ENCODE results near the gene CAB39L. TPM values are rescaled to one million over a fixed set of nuclear protein-coding genes. Genes with fewer than 3 reads are reported as not detected.

Gene CAB39L
- total and polyA plus RNA-seq, 4 donors: 1.8 to 5.1 (median 2.1) TPM

- Histone ChIP-seq H3K36me3 (ENCODE audit: control insufficient read depth in 4 of 4, insufficient read depth in 3 of 4, low read depth in 1 of 4, low read length in 3 of 4) (peaks cover 0 to 3% (median 2%) of the 10 kb centered on the region in 4 donors), H3K27ac (ENCODE audit: low read depth in 1 of 2, low read length in 2 of 2) (no peak overlapping the region), H3K4me1 (ENCODE audit: control insufficient read depth in 4 of 4, insufficient read depth in 4 of 4, low read length in 3 of 4) (no peaks in the 10 kb centered on the region), H3K27me3 (ENCODE audit: control insufficient read depth in 4 of 4, insufficient read depth in 4 of 4, low read length in 3 of 4) (no peaks in the 10 kb centered on the region), H3K9me3 (ENCODE audit: control insufficient read depth in 4 of 4, low read length in 3 of 4) (no peaks in the 10 kb centered on the region), H3K4me3 (ENCODE audit: low read depth in 1 of 3, low read length in 3 of 3) (no peak overlapping the region), H3K9ac (ENCODE audit: low read depth in 1 of 2, low read length in 2 of 2) (no peak overlapping the region)
- DNase-seq (ENCODE audit: low spot score): no peak
- no peak for TF ChIP-seq RAD21 (IDR thresholded peaks at IDR 0.05)
- TF ChIP-seq EGR1 (IDR thresholded peaks at IDR 0.05; ENCODE audit: low read depth in 2 of 2): no peak
- no peak for TF ChIP-seq HNF4A (conservative IDR thresholded peaks at IDR 0.05)
- TF ChIP-seq ZBTB33 (IDR thresholded peaks at IDR 0.05): no peak
- TF ChIP-seq HNF4G (IDR thresholded peaks at IDR 0.05): no peak
- TF ChIP-seq YY1 (IDR thresholded peaks at IDR 0.05): no peak
- TF ChIP-seq MAX (IDR thresholded peaks at IDR 0.05): no peak
- no peak for TF ChIP-seq CTCF (IDR thresholded peaks at IDR 0.05; ENCODE audit: low read depth, low read length, missing input control)
- no peak for TF ChIP-seq ATF3 (IDR thresholded peaks at IDR 0.05)
- no peak for TF ChIP-seq FOXA1 (IDR thresholded peaks at IDR 0.05)
- no peak for TF ChIP-seq TAF1 (conservative IDR thresholded peaks at IDR 0.05)
- 94% methylated on average over 2 of the region's 2 CpGs for WGBS
Observed at GRCh38 chr13:49428041-49428763, 15.7 kb downstream of the CAB39L start.

- DNase-seq (ENCODE audit: low spot score): no peak
- H3K36me3 ChIP-seq (ENCODE audit: control insufficient read depth in 4 of 4, insufficient read depth in 3 of 4, low read depth in 1 of 4, low read length in 3 of 4): no peaks in the 10 kb centered on the region
- TF ChIP-seq REST (IDR thresholded peaks at IDR 0.05) (no peak), RAD21 (IDR thresholded peaks at IDR 0.05) (no peak), NR2F2 (IDR thresholded peaks at IDR 0.05) (no peak), ZBTB33 (IDR thresholded peaks at IDR 0.05) (no peak), FOXA1 (IDR thresholded peaks at IDR 0.05) (no peak), CTCF (IDR thresholded peaks at IDR 0.05; ENCODE audit: low read depth, low read length, missing input control) (no peak), SP1 (IDR thresholded peaks at IDR 0.05) (no peak), HNF4A (conservative IDR thresholded peaks at IDR 0.05) (no peak), MAX (IDR thresholded peaks at IDR 0.05) (no peak), GABPA (IDR thresholded peaks at IDR 0.05 in 1 of 2, conservative IDR thresholded peaks at IDR 0.05 in 1 of 2) (no peak), ATF3 (IDR thresholded peaks at IDR 0.05) (no peak)
- H3K27me3 ChIP-seq (ENCODE audit: control insufficient read depth in 4 of 4, insufficient read depth in 4 of 4, low read length in 3 of 4): no peaks in the 10 kb centered on the region
- no peak overlapping the region for H3K4me3 ChIP-seq (ENCODE audit: low read depth in 1 of 3, low read length in 3 of 3)
- H3K9me3 ChIP-seq (ENCODE audit: control insufficient read depth in 4 of 4, low read length in 3 of 4): no peaks in the 10 kb centered on the region
- H3K9ac ChIP-seq (ENCODE audit: low read depth in 1 of 2, low read length in 2 of 2): no peak overlapping the region
- H3K27ac ChIP-seq (ENCODE audit: low read depth in 1 of 2, low read length in 2 of 2): no peak overlapping the region
- 85% methylated on average over 7 of the region's 7 CpGs for WGBS
- H3K4me1 ChIP-seq (ENCODE audit: control insufficient read depth in 4 of 4, insufficient read depth in 4 of 4, low read length in 3 of 4): no peaks in the 10 kb centered on the region
Observed at GRCh38 chr13:49424011-49424560, 19.8 kb downstream of the CAB39L start.

All from liver (tissue), 9 donors.